ENCODE data around the gene NUDT14. TPM values are rescaled to one million over a fixed set of nuclear protein-coding genes. Genes with fewer than 3 reads are reported as not detected.

The NUDT14 gene
- total and polyA plus RNA-seq, 7 donors, result 14.7 to 45.4 (median 23.3) TPM

GRCh38 chr14:105192866-105193731 is 12.0 kb upstream of the NUDT14 start:
- Histone ChIP-seq H3K27me3 (ENCODE audit: insufficient read depth in 3 of 3, low read length in 2 of 3) (peaks cover 0 to 28% (median 15%) of the 10 kb centered on the region in 3 donors), H3K36me3 (ENCODE audit: insufficient read depth in 1 of 2, low read depth in 1 of 2) (no peaks in the 10 kb centered on the region), H3K4me1 (peaks cover 10% of the 10 kb centered on the region), H3K27ac (peak overlapping the region; percentile 58), H3K4me3 (no peak overlapping the region), H3K9me3 (no peaks in the 10 kb centered on the region)
- peak in 3 of 4 donors; percentile 17 to 25 (median 21) for ATAC-seq
- DNase-seq, result no peak
- TF ChIP-seq CTCF (IDR thresholded peaks at IDR 0.05), result no peak
- intact Hi-C loops (cut with DNase I), result no loop called here
- 57 to 65% (median 61%) methylated on average over 27 to 29 of the region's 29 CpGs for WGBS, 3 donors

- peak; percentile 29 to 57 (median 52) for ATAC-seq
- DNase-seq, result no peak
- Histone ChIP-seq H3K36me3 (ENCODE audit: insufficient read depth in 1 of 2, low read depth in 1 of 2) (no peaks in the 10 kb centered on the region), H3K4me1 (no peaks in the 10 kb centered on the region), H3K27me3 (ENCODE audit: insufficient read depth in 3 of 3, low read length in 2 of 3) (peaks cover 0 to 2% (median 0%) of the 10 kb centered on the region in 3 donors), H3K9me3 (no peaks in the 10 kb centered on the region), H3K27ac (no peak overlapping the region), H3K4me3 (no peak overlapping the region)
- intact Hi-C loops (cut with DNase I), result no loop called here
- no peak for TF ChIP-seq CTCF (IDR thresholded peaks at IDR 0.05)
- 76 to 79% (median 78%) methylated on average over 14 of the region's 14 CpGs for WGBS, 3 donors
These were observed 6.9 kb upstream of the NUDT14 start for GRCh38 chr14:105187935-105188524.

- 84 to 88% (median 87%) methylated on average over 4 of the region's 4 CpGs for WGBS, 3 donors
- intact Hi-C loops (cut with DNase I), result no loop called here
- no peak for TF ChIP-seq CTCF (IDR thresholded peaks at IDR 0.05)
These were observed 6.0 kb upstream of the NUDT14 start for GRCh38 chr14:105187116-105187515.

GRCh38 chr14:105185973-105186372 is 4.9 kb upstream of the NUDT14 start:
- no peak overlapping the region for H3K27ac ChIP-seq
- TF ChIP-seq CTCF (IDR thresholded peaks at IDR 0.05), result no peak
- no peaks in the 10 kb centered on the region for H3K36me3 ChIP-seq (ENCODE audit: insufficient read depth in 1 of 2, low read depth in 1 of 2)
- 46 to 52% (median 49%) methylated on average over 3 to 4 of the region's 4 CpGs for WGBS, 3 donors
- no peaks in the 10 kb centered on the region for H3K4me1 ChIP-seq
- no peak for DNase-seq
- no peak overlapping the region for H3K4me3 ChIP-seq
- no peaks in the 10 kb centered on the region for H3K9me3 ChIP-seq
- peaks cover 0 to 2% (median 0%) of the 10 kb centered on the region in 3 donors for H3K27me3 ChIP-seq (ENCODE audit: insufficient read depth in 3 of 3, low read length in 2 of 3)
- intact Hi-C loops (cut with DNase I), result no loop called here
- no peak for ATAC-seq

More at GRCh38 chr14:105187116-105187515, 6.0 kb upstream of the NUDT14 start:
- no peaks in the 10 kb centered on the region for H3K4me1 ChIP-seq
- no peak for DNase-seq
- no peaks in the 10 kb centered on the region for H3K9me3 ChIP-seq
- no peak overlapping the region for H3K4me3 ChIP-seq
- no peak for ATAC-seq
- H3K27me3 ChIP-seq (ENCODE audit: insufficient read depth in 3 of 3, low read length in 2 of 3), result peaks cover 0 to 2% (median 0%) of the 10 kb centered on the region in 3 donors
- H3K27ac ChIP-seq, result no peak overlapping the region
- no peaks in the 10 kb centered on the region for H3K36me3 ChIP-seq (ENCODE audit: insufficient read depth in 1 of 2, low read depth in 1 of 2)

Measured in psoas muscle (tissue), 8 donors.